Thymus (tissue), 14 donors: Measurements from ENCODE around the gene TACSTD2. TPM values are rescaled to one million over a fixed set of nuclear protein-coding genes. Genes with fewer than 3 reads are reported as not detected.
"Not testable (repeated sequence)": the region's sequence is repeated elsewhere in the genome, so short reads cannot be mapped to it uniquely, and the experiment has no call there.

Source experiments
- DNase-seq, 9 donors: peaks; one replicate each; pipeline ENCODE4 v3.0.0-alpha.2; 2013; ENCODE audit warnings: low spot score in 9 of 9, low read depth in 6 of 9, missing footprints in 1 of 9
- H3K27ac ChIP-seq, 2 donors: one replicate each; pipeline ENCODE4 v1.5.1; 2013; ENCODE audit warnings: control low read depth in 1 of 2, low read depth in 1 of 2, low read length in 1 of 2, mild to moderate bottlenecking in 1 of 2, moderate library complexity in 1 of 2
- H3K27me3 ChIP-seq, 2 donors: one replicate each; pipeline ENCODE4 v1.5.1; 2013; ENCODE audit warnings: low read length in 1 of 2; ENCODE audit not compliant: control insufficient read depth in 2 of 2, insufficient read depth in 1 of 2
- H3K36me3 ChIP-seq, 2 donors: one replicate each; pipeline ENCODE4 v1.5.1; 2013; ENCODE audit warnings: low read length in 1 of 2, mild to moderate bottlenecking in 1 of 2, moderate library complexity in 1 of 2; ENCODE audit not compliant: control insufficient read depth in 2 of 2, insufficient read depth in 2 of 2
- H3K4me1 ChIP-seq, 2 donors: one replicate each; pipeline ENCODE4 v1.5.1; 2013; ENCODE audit warnings: low read length in 2 of 2; ENCODE audit not compliant: control insufficient read depth in 2 of 2, insufficient read depth in 2 of 2
- H3K4me3 ChIP-seq, 2 donors: one replicate each; pipeline ENCODE4 v1.5.1; 2013; ENCODE audit warnings: low read length in 2 of 2, control low read depth in 1 of 2, mild to moderate bottlenecking in 1 of 2
- H3K9me3 ChIP-seq, 2 donors: one replicate each; pipeline ENCODE4 v1.5.1; 2013; ENCODE audit warnings: low read length in 1 of 2, mild to moderate bottlenecking in 1 of 2; ENCODE audit not compliant: control insufficient read depth in 2 of 2, insufficient read depth in 1 of 2
- WGBS: extraction: QIAGEN DNeasy Blood & Tissue Kit; methylation state at CpG from one replicate; pipeline ENCODE4 v1.1.7; 2013; 5-methylcytosine and 5-hydroxymethylcytosine counted together
- long read RNA-seq, 10 donors: transcript quantifications; one replicate each; lab custom pipeline, GENCODE V29; 2026
- polyA plus RNA-seq: library from polyadenylated mRNA; stranded (reverse); fragments of 200-250 nt; gene quantifications from one replicate; pipeline ENCODE4 v1.2.3, GENCODE V29; 2013
- total RNA-seq: library from RNA; stranded (reverse); fragments of 120-200 nt; gene quantifications from one replicate; pipeline ENCODE4 v1.2.4, GENCODE V29; 2013
- donor health status: healthy.

TACSTD2 gene
- total RNA-seq (2.9 TPM), polyA plus RNA-seq (132 TPM)
- long read RNA-seq, donor 1: 0 reads
- long read RNA-seq, donor 2, transcript TACSTD2-201 (1 exons, 2,351 nt): major isoform, 8 of 8 reads
- long read RNA-seq, donor 2, partial matches to known transcripts: 0 of 8 reads
- long read RNA-seq, donor 2, other reads (novel, unspliced or antisense): 0 of 8 reads
- long read RNA-seq, donor 3, partial matches to known transcripts: 0 of 3 reads
- long read RNA-seq, donor 3, other reads (novel, unspliced or antisense): 0 of 3 reads
- long read RNA-seq, donor 4, partial matches to known transcripts: 0 of 1 reads
- long read RNA-seq, donor 4, other reads (novel, unspliced or antisense): 0 of 1 reads
- long read RNA-seq, donor 5, transcript TACSTD2-201 (1 exons, 2,351 nt): major isoform, 18 of 18 reads
- long read RNA-seq, donor 5, partial matches to known transcripts: 0 of 18 reads
- long read RNA-seq, donor 5, other reads (novel, unspliced or antisense): 0 of 18 reads
- long read RNA-seq, donor 6, partial matches to known transcripts: 0 of 2 reads
- long read RNA-seq, donor 6, other reads (novel, unspliced or antisense): 0 of 2 reads
- long read RNA-seq, donor 7, transcript TACSTD2-201 (1 exons, 2,351 nt): major isoform, 6 of 6 reads
- long read RNA-seq, donor 7, partial matches to known transcripts: 0 of 6 reads
- long read RNA-seq, donor 7, other reads (novel, unspliced or antisense): 0 of 6 reads
- long read RNA-seq, donor 8, partial matches to known transcripts: 0 of 2 reads
- long read RNA-seq, donor 8, other reads (novel, unspliced or antisense): 0 of 2 reads
- long read RNA-seq, donor 9, partial matches to known transcripts: 0 of 2 reads
- long read RNA-seq, donor 9, other reads (novel, unspliced or antisense): 0 of 2 reads
- long read RNA-seq, donor 10, partial matches to known transcripts: 0 of 3 reads
- long read RNA-seq, donor 10, other reads (novel, unspliced or antisense): 0 of 3 reads

DNA sequence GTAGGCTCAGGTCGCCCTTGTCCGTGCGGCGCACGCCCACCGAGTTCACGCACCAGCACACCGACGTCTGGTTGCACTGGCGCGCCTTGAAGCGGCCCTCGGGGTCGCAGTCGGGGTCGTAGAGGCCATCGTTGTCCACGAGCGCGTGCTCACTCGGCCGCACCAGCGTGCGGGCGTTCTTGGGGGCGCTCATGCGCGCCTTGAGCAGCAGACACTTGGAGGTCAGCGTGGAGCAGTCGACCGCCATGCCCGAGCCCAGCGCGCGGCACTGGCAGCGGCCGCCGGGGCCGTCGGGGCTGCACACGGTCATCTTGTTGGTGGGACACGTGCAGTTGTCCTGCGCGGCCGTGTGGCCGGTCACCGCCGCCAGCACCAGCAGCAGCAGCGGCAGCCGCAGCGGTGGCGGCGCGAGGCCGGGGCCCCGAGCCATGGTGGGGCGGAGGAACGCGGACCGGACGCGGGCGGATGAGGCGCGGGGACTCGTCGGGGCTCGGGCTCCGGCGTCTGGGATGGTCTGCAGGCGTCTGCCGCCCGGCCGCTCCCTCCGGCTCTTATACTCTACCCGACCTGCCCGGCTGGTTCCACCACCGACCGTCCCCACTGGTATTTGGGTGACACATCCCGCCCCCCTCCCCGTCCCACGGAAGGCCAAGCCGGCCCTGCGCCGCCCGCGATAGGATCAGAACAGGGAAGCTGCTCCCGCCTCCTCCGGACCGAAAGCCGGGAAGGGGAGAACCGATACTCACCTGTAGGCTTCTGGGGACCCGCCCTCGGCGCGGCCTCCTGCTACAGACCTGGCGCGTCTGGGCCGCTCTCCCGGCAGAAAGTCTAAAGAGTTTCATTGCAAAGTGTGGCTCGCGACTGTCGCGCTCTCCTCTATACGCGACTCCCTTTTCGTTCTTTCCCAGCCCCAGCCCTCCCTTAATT lies at the start of gene TACSTD2:
Gene TACSTD2 (minus strand): TSS at position 526 of the 927 bp plus-strand sequence. CDS start 96 bp downstream, at position 430.
- 17% methylated on average over 107 of the region's 107 CpGs for WGBS
- Histone ChIP-seq H3K4me1 (peaks cover 0 to 3% of the 10 kb centered on the region in 2 donors), H3K27ac (peak within 1 kb of the TSS in 1 of 2 donors; percentile 73), H3K36me3 (no peaks in the 10 kb centered on the region), H3K27me3 (peaks cover 37 to 61% of the 10 kb centered on the region in 2 donors), H3K9me3 (peaks cover 0 to 5% of the 10 kb centered on the region in 2 donors), H3K4me3 (peak within 1 kb of the TSS in 1 of 2 donors; percentile 19)
- DNase-seq: peak in 1 of 9 donors; percentile 5

DNA sequence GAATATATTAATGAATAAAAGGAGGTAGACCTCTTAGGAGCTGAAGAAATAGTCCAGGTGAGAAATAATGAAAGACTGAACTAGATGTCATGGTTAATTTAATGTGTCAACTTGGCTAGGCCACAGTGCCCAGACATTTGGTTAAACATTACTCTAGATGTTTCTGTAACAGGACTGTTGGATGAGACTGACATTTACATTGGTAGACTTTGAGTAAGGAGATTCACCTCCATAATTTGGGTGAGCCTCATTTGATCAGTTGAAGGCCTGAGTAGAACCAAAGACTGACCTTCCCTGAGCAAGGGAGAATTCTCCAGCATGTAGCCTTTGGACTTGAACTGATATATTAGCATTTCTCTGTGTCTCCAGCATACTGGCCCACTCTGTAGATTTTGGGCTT lies 49.2 kb upstream of the TACSTD2 start:
- Histone ChIP-seq H3K27ac (no peak overlapping the region), H3K4me3 (no peak overlapping the region), H3K36me3 (no peaks in the 10 kb centered on the region), H3K27me3 (no peaks in the 10 kb centered on the region), H3K9me3 (peaks cover 0 to 1% of the 10 kb centered on the region in 2 donors), H3K4me1 (no peaks in the 10 kb centered on the region)
- no peak for DNase-seq

GRCh38 chr1:58623259-58623658 lies 46.2 kb upstream of the TACSTD2 start:
- H3K27me3 ChIP-seq, H3K27ac ChIP-seq, H3K36me3 ChIP-seq, H3K9me3 ChIP-seq, DNase-seq, H3K4me3 ChIP-seq: not testable (repeated sequence)
- WGBS: 95% methylated on average over 27 of the region's 27 CpGs
- H3K4me1 ChIP-seq: peaks cover 0 to 15% of the 10 kb centered on the region in 2 donors

GRCh38 chr1:58622571-58622970 lies 45.5 kb upstream of the TACSTD2 start:
- DNase-seq: no peak
- no peaks in the 10 kb centered on the region for H3K36me3 ChIP-seq
- no peaks in the 10 kb centered on the region for H3K27me3 ChIP-seq
- no peak overlapping the region for H3K4me3 ChIP-seq
- no peaks in the 10 kb centered on the region for H3K9me3 ChIP-seq
- H3K27ac ChIP-seq: no peak overlapping the region
- H3K4me1 ChIP-seq: peaks cover 0 to 15% of the 10 kb centered on the region in 2 donors
- 98% methylated on average over 6 of the region's 6 CpGs for WGBS

GRCh38 chr1:58621391-58621790 lies 44.3 kb upstream of the TACSTD2 start:
- H3K4me3 ChIP-seq: no peak overlapping the region
- H3K36me3 ChIP-seq: no peaks in the 10 kb centered on the region
- H3K27me3 ChIP-seq: no peaks in the 10 kb centered on the region
- 74% methylated on average over 3 of the region's 3 CpGs for WGBS
- H3K9me3 ChIP-seq: no peaks in the 10 kb centered on the region
- DNase-seq: no peak
- peaks cover 0 to 15% of the 10 kb centered on the region in 2 donors for H3K4me1 ChIP-seq
- H3K27ac ChIP-seq: no peak overlapping the region

GRCh38 chr1:58620926-58621325 lies 43.9 kb upstream of the TACSTD2 start:
- WGBS: 95% methylated on average over 5 of the region's 5 CpGs
- no peaks in the 10 kb centered on the region for H3K36me3 ChIP-seq
- no peaks in the 10 kb centered on the region for H3K9me3 ChIP-seq
- H3K4me3 ChIP-seq: no peak overlapping the region
- no peaks in the 10 kb centered on the region for H3K27me3 ChIP-seq
- peaks cover 0 to 15% of the 10 kb centered on the region in 2 donors for H3K4me1 ChIP-seq
- peak in 1 of 9 donors; percentile 46 for DNase-seq
- H3K27ac ChIP-seq: no peak overlapping the region

- peaks cover 0 to 15% of the 10 kb centered on the region in 2 donors for H3K4me1 ChIP-seq
- 85% methylated on average over 7 of the region's 7 CpGs for WGBS
- DNase-seq: peak in 1 of 9 donors; percentile 10
- no peaks in the 10 kb centered on the region for H3K36me3 ChIP-seq
- H3K9me3 ChIP-seq: no peaks in the 10 kb centered on the region
- H3K27me3 ChIP-seq: no peaks in the 10 kb centered on the region
- H3K4me3 ChIP-seq: no peak overlapping the region
- no peak overlapping the region for H3K27ac ChIP-seq
Observed at GRCh38 chr1:58620259-58620658, 43.2 kb upstream of the TACSTD2 start.

DNA sequence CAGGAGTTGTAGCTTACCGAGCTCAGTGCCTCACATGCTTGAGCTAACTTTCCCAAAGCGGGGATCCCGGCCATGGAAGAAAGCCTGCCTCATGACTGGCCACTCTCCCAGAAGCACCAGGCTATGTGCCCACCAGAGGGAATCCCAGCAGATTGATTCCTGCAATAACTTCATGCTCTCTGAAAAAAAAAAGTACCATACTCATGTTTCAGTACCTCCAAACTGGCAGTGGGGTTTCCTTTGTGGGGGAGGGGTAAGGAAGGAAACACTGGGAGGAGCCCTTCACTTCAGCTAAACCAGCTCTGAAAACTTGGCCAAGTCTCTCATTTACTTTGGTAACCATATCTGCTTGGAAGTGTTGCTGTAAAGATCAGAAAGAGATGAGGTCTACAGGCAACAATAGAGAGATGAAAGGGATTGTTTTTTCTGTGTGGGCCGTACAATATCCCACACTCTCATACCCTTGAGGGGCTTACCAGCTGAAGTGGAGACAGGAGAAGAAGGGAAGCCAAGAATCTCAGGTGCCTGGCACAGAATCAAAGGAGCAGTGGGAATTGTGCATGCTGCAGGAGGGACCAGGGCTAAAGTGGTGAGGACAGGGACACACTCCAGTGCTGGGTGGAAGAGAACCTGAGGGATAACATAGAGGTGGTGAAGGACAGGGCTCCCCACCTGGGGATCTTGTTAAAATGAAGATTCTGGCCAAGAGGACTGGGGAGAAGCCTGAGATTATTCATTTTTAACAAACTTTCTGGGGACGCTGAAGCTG lies 42.4 kb upstream of the TACSTD2 start:
- H3K4me1 ChIP-seq: peaks cover 0 to 15% of the 10 kb centered on the region in 2 donors
- WGBS: 77% methylated on average over 5 of the region's 5 CpGs
- no peaks in the 10 kb centered on the region for H3K36me3 ChIP-seq
- no peak overlapping the region for H3K4me3 ChIP-seq
- H3K27me3 ChIP-seq: no peaks in the 10 kb centered on the region
- no peaks in the 10 kb centered on the region for H3K9me3 ChIP-seq
- H3K27ac ChIP-seq: peak overlapping the region in 1 of 2 donors; percentile 35
- peak in 4 of 9 donors; percentile 7 to 44 (median 18) for DNase-seq
